ENCODE data around the gene ARID2.
A peak's percentile ranks its signal among the peaks of the same experiment; 100 is the strongest.

Gene ARID2

DNA sequence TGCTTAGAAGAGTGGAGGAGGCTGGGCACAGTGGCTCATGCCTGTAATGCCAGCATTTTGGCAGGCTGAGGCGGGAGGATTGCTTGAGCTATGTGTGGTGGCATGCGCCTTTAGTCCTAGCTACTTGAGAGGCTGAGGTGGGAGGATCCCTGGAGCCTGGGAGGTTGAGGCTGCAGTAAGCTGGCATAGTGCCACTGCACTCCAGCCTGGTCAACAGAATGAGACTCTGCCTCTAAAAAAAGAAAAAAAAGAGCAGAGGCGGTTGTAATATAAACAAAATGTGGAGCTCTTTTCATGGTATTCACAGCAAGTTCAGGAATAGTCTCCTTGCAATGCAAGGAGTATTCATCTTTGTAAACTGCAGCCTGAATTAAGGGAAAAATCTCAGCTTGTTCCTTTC lies 27.2 kb downstream of the ARID2 start:
- TF ChIP-seq MEIS1 (CRISPR knock-in tag; IDR thresholded peaks at IDR 0.05; ENCODE audit: borderline replicate concordance) (no peak), ZFHX2 (tag by site-specific recombination; conservative IDR thresholded peaks at IDR 0.05) (peak; percentile 43), FEZF1 (tag by site-specific recombination; IDR thresholded peaks at IDR 0.05) (peak; percentile 74)
- CTCF ChIA-PET: no interaction called here
- no peaks in the 10 kb centered on the region for H3K9me3 ChIP-seq (ENCODE audit: control insufficient read depth, insufficient read depth, low read depth, low read length)
- H3K4me3 ChIP-seq (ENCODE audit: low read depth, low read length): no peak overlapping the region
- H3K27ac ChIP-seq (ENCODE audit: extremely low read depth, low read depth, low read length): no peak overlapping the region
- POLR2A ChIA-PET: no interaction called here
- H3K4me1 ChIP-seq (ENCODE audit: control insufficient read depth, insufficient read depth, low read length): no peaks in the 10 kb centered on the region
- no peaks in the 10 kb centered on the region; a peak in 1 of 3 replicates for H3K36me3 ChIP-seq (ENCODE audit: control insufficient read depth in 2 of 2, insufficient read depth in 1 of 2, low read length in 2 of 2)

DNA sequence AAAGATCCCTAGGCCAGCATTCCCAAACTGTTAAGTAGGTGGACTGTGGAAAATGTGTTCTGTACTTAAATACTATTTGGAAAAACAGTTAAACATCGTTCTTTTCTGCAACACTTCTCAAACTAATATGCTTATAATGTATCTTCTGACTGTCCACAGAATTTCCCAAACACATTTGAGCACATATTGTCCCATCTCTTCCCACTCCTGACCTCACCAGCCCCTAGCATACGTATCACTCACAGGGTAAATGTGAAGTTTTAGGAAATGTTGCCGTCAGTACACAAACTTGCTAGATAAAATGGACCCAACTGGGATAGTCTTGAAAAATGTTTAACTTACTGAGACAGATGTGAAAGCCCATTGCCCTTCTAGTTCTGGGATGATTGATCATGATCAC lies 27.7 kb downstream of the ARID2 start:
- peaks cover 1% of the 10 kb centered on the region for H3K4me1 ChIP-seq (ENCODE audit: control insufficient read depth, insufficient read depth, low read length)
- ChIA-PET CTCF (no interaction called here), POLR2A (no interaction called here)
- no peaks in the 10 kb centered on the region; a peak in 1 of 3 replicates for H3K36me3 ChIP-seq (ENCODE audit: control insufficient read depth in 2 of 2, insufficient read depth in 1 of 2, low read length in 2 of 2)
- no peak overlapping the region for H3K4me3 ChIP-seq (ENCODE audit: low read depth, low read length)
- H3K27ac ChIP-seq (ENCODE audit: extremely low read depth, low read depth, low read length): no peak overlapping the region
- H3K9me3 ChIP-seq (ENCODE audit: control insufficient read depth, insufficient read depth, low read depth, low read length): no peaks in the 10 kb centered on the region
- TF ChIP-seq, protein P1, sequence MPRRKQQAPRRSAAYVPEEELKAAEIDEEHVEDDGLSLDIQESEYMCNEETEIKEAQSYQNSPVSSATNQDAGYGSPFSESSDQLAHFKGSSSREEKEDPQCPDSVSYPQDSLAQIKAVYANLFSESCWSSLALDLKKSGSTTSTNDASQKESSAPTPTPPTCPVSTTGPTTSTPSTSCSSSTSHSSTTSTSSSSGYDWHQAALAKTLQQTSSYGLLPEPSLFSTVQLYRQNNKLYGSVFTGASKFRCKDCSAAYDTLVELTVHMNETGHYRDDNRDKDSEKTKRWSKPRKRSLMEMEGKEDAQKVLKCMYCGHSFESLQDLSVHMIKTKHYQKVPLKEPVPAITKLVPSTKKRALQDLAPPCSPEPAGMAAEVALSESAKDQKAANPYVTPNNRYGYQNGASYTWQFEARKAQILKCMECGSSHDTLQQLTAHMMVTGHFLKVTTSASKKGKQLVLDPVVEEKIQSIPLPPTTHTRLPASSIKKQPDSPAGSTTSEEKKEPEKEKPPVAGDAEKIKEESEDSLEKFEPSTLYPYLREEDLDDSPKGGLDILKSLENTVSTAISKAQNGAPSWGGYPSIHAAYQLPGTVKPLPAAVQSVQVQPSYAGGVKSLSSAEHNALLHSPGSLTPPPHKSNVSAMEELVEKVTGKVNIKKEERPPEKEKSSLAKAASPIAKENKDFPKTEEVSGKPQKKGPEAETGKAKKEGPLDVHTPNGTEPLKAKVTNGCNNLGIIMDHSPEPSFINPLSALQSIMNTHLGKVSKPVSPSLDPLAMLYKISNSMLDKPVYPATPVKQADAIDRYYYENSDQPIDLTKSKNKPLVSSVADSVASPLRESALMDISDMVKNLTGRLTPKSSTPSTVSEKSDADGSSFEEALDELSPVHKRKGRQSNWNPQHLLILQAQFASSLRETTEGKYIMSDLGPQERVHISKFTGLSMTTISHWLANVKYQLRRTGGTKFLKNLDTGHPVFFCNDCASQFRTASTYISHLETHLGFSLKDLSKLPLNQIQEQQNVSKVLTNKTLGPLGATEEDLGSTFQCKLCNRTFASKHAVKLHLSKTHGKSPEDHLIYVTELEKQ (tag by site-specific recombination; IDR thresholded peaks at IDR 0.05; ENCODE audit: borderline replicate concordance): no peak
- TF ChIP-seq ZNF114 (tag by site-specific recombination; IDR thresholded peaks at IDR 0.05) (no peak), ZNF10 (tag by site-specific recombination; IDR thresholded peaks at IDR 0.05) (no peak), ZNF548 (tag by site-specific recombination; IDR thresholded peaks at IDR 0.05) (no peak), WT1 (tag by site-specific recombination; IDR thresholded peaks at IDR 0.05) (no peak), ZNF132 (tag by site-specific recombination; IDR thresholded peaks at IDR 0.05; ENCODE audit: borderline replicate concordance) (no peak), ZNF426 (tag by site-specific recombination; IDR thresholded peaks at IDR 0.05) (no peak), ZNF664 (tag by site-specific recombination; IDR thresholded peaks at IDR 0.05) (no peak), ZBTB7A (tag by site-specific recombination; IDR thresholded peaks at IDR 0.05; ENCODE audit: low read depth) (no peak), ZBTB1 (tag by site-specific recombination; IDR thresholded peaks at IDR 0.05) (no peak), ZNF433 (tag by site-specific recombination; IDR thresholded peaks at IDR 0.05; ENCODE audit: low read depth) (no peak), KLF8 (tag by site-specific recombination; IDR thresholded peaks at IDR 0.05) (no peak)
- TF ChIP-seq, protein P2, sequence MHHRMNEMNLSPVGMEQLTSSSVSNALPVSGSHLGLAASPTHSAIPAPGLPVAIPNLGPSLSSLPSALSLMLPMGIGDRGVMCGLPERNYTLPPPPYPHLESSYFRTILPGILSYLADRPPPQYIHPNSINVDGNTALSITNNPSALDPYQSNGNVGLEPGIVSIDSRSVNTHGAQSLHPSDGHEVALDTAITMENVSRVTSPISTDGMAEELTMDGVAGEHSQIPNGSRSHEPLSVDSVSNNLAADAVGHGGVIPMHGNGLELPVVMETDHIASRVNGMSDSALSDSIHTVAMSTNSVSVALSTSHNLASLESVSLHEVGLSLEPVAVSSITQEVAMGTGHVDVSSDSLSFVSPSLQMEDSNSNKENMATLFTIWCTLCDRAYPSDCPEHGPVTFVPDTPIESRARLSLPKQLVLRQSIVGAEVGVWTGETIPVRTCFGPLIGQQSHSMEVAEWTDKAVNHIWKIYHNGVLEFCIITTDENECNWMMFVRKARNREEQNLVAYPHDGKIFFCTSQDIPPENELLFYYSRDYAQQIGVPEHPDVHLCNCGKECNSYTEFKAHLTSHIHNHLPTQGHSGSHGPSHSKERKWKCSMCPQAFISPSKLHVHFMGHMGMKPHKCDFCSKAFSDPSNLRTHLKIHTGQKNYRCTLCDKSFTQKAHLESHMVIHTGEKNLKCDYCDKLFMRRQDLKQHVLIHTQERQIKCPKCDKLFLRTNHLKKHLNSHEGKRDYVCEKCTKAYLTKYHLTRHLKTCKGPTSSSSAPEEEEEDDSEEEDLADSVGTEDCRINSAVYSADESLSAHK (tag by site-specific recombination; IDR thresholded peaks at IDR 0.05): no peak
- TF ChIP-seq, protein P3, sequence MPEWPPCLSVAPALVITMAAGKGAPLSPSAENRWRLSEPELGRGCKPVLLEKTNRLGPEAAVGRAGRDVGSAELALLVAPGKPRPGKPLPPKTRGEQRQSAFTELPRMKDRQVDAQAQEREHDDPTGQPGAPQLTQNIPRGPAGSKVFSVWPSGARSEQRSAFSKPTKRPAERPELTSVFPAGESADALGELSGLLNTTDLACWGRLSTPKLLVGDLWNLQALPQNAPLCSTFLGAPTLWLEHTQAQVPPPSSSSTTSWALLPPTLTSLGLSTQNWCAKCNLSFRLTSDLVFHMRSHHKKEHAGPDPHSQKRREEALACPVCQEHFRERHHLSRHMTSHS (tag by site-specific recombination; IDR thresholded peaks at IDR 0.05): no peak
- TF ChIP-seq, protein P4, sequence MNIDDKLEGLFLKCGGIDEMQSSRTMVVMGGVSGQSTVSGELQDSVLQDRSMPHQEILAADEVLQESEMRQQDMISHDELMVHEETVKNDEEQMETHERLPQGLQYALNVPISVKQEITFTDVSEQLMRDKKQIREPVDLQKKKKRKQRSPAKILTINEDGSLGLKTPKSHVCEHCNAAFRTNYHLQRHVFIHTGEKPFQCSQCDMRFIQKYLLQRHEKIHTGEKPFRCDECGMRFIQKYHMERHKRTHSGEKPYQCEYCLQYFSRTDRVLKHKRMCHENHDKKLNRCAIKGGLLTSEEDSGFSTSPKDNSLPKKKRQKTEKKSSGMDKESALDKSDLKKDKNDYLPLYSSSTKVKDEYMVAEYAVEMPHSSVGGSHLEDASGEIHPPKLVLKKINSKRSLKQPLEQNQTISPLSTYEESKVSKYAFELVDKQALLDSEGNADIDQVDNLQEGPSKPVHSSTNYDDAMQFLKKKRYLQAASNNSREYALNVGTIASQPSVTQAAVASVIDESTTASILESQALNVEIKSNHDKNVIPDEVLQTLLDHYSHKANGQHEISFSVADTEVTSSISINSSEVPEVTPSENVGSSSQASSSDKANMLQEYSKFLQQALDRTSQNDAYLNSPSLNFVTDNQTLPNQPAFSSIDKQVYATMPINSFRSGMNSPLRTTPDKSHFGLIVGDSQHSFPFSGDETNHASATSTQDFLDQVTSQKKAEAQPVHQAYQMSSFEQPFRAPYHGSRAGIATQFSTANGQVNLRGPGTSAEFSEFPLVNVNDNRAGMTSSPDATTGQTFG (tag by site-specific recombination; IDR thresholded peaks at IDR 0.05; ENCODE audit: borderline replicate concordance): no peak
- TF ChIP-seq, protein P5, sequence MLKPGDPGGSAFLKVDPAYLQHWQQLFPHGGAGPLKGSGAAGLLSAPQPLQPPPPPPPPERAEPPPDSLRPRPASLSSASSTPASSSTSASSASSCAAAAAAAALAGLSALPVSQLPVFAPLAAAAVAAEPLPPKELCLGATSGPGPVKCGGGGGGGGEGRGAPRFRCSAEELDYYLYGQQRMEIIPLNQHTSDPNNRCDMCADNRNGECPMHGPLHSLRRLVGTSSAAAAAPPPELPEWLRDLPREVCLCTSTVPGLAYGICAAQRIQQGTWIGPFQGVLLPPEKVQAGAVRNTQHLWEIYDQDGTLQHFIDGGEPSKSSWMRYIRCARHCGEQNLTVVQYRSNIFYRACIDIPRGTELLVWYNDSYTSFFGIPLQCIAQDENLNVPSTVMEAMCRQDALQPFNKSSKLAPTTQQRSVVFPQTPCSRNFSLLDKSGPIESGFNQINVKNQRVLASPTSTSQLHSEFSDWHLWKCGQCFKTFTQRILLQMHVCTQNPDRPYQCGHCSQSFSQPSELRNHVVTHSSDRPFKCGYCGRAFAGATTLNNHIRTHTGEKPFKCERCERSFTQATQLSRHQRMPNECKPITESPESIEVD (tag by site-specific recombination; IDR thresholded peaks at IDR 0.05): no peak
- TF ChIP-seq, protein P6, sequence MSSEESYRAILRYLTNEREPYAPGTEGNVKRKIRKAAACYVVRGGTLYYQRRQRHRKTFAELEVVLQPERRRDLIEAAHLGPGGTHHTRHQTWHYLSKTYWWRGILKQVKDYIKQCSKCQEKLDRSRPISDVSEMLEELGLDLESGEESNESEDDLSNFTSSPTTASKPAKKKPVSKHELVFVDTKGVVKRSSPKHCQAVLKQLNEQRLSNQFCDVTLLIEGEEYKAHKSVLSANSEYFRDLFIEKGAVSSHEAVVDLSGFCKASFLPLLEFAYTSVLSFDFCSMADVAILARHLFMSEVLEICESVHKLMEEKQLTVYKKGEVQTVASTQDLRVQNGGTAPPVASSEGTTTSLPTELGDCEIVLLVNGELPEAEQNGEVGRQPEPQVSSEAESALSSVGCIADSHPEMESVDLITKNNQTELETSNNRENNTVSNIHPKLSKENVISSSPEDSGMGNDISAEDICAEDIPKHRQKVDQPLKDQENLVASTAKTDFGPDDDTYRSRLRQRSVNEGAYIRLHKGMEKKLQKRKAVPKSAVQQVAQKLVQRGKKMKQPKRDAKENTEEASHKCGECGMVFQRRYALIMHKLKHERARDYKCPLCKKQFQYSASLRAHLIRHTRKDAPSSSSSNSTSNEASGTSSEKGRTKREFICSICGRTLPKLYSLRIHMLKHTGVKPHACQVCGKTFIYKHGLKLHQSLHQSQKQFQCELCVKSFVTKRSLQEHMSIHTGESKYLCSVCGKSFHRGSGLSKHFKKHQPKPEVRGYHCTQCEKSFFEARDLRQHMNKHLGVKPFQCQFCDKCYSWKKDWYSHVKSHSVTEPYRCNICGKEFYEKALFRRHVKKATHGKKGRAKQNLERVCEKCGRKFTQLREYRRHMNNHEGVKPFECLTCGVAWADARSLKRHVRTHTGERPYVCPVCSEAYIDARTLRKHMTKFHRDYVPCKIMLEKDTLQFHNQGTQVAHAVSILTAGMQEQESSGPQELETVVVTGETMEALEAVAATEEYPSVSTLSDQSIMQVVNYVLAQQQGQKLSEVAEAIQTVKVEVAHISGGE (tag by site-specific recombination; conservative IDR thresholded peaks at IDR 0.05; ENCODE audit: low read depth): no peak

Measured in HEK293 (cell line).